Loucy (cell line): ENCODE measurements around the gene FAHD1.

Experiments
- EZH2phosphoT487 ChIP-seq: fragments of 200-600 bp; IDR thresholded peaks from 2 replicates; pipeline ENCODE4 v1.6.1; 2018; ENCODE audit warnings: antibody characterized with exemption, mild to moderate bottlenecking, moderate library complexity, borderline replicate concordance
- TF ChIP-seq, protein P1 (sequence below): fragments of 200-600 bp; sonication (generic); conservative IDR thresholded peaks from 2 replicates; pipeline ENCODE4 v1.5.1; 2014; ENCODE audit warnings: mild to moderate bottlenecking, antibody characterized with exemption, low read length

DNA sequence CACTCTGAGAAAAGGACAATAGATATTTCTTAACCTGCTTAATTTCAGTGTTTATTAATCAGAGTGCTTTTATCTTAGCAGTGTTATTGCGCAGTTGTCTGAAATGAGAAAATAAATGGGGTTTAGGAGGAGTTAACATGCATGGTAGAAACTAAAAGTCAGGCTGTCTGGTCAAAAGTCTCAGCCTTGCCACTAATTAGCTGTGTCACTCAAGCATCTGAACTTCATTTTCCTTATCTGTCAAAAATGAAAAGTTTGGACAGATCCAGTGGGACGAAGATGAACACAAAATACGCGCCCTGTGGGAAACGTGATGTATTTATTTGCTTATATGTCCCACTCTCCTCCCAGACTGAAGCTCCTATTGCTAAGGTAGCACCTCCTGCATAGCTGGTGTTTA lies 51.2 kb downstream of the FAHD1 start:
- TF ChIP-seq, protein P1, sequence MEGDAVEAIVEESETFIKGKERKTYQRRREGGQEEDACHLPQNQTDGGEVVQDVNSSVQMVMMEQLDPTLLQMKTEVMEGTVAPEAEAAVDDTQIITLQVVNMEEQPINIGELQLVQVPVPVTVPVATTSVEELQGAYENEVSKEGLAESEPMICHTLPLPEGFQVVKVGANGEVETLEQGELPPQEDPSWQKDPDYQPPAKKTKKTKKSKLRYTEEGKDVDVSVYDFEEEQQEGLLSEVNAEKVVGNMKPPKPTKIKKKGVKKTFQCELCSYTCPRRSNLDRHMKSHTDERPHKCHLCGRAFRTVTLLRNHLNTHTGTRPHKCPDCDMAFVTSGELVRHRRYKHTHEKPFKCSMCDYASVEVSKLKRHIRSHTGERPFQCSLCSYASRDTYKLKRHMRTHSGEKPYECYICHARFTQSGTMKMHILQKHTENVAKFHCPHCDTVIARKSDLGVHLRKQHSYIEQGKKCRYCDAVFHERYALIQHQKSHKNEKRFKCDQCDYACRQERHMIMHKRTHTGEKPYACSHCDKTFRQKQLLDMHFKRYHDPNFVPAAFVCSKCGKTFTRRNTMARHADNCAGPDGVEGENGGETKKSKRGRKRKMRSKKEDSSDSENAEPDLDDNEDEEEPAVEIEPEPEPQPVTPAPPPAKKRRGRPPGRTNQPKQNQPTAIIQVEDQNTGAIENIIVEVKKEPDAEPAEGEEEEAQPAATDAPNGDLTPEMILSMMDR = no peak
- TF ChIP-seq EZH2phosphoT487 = no peak
